Esophagus squamous epithelium (tissue), 4 donors: ENCODE data around the gene PTPRD.

ENCODE experiments used
- POLR2A ChIP-seq, 4 donors: fragments of 450-650 bp; IDR thresholded peaks; one replicate each; pipeline ENCODE4 v1.6.1; 2017; ENCODE audit warnings: antibody characterized with exemption in 4 of 4, mild to moderate bottlenecking in 4 of 4, moderate library complexity in 3 of 4
- TF ChIP-seq, protein P1 (sequence below), 6 experiments: fragments of 450-650 bp in 4 of 6; fragments of 200-600 bp in 2 of 6; sonication (generic) in 2 of 6; IDR thresholded peaks; one replicate each; pipeline ENCODE4 v1.5.1; 2016 to 2019; ENCODE audit warnings: antibody characterized with exemption in 6 of 6, mild to moderate bottlenecking in 4 of 6, moderate library complexity in 4 of 6

DNA sequence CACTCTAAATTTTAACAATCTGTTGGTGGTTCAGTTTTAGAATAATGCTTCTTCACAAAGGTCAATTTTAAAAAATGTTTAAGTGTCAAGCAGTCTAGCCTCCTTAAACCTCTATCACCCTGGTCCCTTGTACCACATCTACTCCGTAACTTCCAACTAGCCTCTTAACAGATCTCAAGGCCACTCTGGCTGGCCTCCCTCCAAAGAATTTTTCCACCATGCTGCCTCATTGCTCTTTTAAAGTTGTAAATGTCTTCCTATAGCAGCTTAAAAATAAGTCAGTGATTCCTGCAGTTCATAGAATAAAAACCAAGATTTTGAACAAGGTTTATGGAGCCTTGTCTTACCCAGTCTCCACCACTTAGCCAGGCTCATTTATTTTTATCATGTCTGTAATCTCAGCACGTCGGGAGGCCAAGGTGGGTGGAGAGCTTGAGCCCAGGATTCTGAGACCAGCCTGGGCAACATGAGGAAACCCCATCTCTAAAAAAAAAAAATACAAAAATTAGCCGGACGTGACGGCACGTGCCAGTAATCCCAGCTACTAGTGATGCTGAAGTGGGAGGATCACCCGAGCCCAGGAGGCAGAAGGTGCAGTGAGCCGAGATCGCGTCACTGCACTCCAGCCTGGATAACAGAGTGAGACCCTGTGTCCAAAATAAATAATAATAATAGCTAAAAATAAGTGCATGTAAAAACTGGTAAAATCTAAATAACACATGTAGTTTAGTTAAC lies 1888.4 kb downstream of the PTPRD start:
- TF ChIP-seq, protein P1, sequence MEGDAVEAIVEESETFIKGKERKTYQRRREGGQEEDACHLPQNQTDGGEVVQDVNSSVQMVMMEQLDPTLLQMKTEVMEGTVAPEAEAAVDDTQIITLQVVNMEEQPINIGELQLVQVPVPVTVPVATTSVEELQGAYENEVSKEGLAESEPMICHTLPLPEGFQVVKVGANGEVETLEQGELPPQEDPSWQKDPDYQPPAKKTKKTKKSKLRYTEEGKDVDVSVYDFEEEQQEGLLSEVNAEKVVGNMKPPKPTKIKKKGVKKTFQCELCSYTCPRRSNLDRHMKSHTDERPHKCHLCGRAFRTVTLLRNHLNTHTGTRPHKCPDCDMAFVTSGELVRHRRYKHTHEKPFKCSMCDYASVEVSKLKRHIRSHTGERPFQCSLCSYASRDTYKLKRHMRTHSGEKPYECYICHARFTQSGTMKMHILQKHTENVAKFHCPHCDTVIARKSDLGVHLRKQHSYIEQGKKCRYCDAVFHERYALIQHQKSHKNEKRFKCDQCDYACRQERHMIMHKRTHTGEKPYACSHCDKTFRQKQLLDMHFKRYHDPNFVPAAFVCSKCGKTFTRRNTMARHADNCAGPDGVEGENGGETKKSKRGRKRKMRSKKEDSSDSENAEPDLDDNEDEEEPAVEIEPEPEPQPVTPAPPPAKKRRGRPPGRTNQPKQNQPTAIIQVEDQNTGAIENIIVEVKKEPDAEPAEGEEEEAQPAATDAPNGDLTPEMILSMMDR (IDR thresholded peaks at IDR 0.05), result no peak
- no peak for TF ChIP-seq POLR2A (IDR thresholded peaks at IDR 0.05)
